HEK293 (cell line): Measurements from ENCODE around the gene STING1.
"Not testable (repeated sequence)": the region's sequence is repeated elsewhere in the genome, so short reads cannot be mapped to it uniquely, and the experiment has no call there.

ENCODE experiments used
- CTCF ChIA-PET: fragments of 350-600 bp; formaldehyde crosslinking; extraction: SDS; loops from one replicate; lab custom pipeline; 2021; ENCODE audit warnings: antibody characterized with exemption; lab: Yijun Ruan, JAX
- POLR2A ChIA-PET: fragments of 300-600 bp; formaldehyde crosslinking; extraction: SDS; loops from one replicate; lab custom pipeline; 2020; ENCODE audit warnings: antibody characterized with exemption, inconsistent platforms; lab: Yijun Ruan, JAX
- H3K27ac ChIP-seq: fragments of 200-500 bp; sonication (Bioruptor generic); 2 replicates; pipeline ENCODE4 v1.5.1; 2014; ENCODE audit warnings: low read depth, low read length, control low read depth, inconsistent platforms; ENCODE audit errors: extremely low read depth
- H3K36me3 ChIP-seq, 2 experiments: fragments of 200-500 bp in 1 of 2; sonication (Bioruptor generic) in 1 of 2; 1 replicate in 1 of 2; 2 replicates in 1 of 2; pipeline ENCODE4 v1.5.1; 2014 to 2017; ENCODE audit warnings: inconsistent platforms in 2 of 2, low read length in 2 of 2; ENCODE audit not compliant: control insufficient read depth in 2 of 2, insufficient read depth in 1 of 2
- H3K4me1 ChIP-seq: fragments of 200-500 bp; sonication (Bioruptor generic); 2 replicates; pipeline ENCODE4 v1.5.1; 2014; ENCODE audit warnings: mild to moderate bottlenecking, low read length, inconsistent platforms; ENCODE audit not compliant: control insufficient read depth, insufficient read depth
- H3K4me3 ChIP-seq: 2 replicates; pipeline ENCODE4 v1.5.1; 2011; ENCODE audit warnings: low read depth, mild to moderate bottlenecking, control low read depth, low read length, moderate library complexity
- H3K9me3 ChIP-seq: fragments of 200-500 bp; sonication (Bioruptor generic); 2 replicates; pipeline ENCODE4 v1.5.1; 2014; ENCODE audit warnings: low read depth, low read length, inconsistent platforms; ENCODE audit not compliant: control insufficient read depth, insufficient read depth
- KLF1 ChIP-seq: fragments of 450-650 bp; formaldehyde crosslinking; IDR thresholded peaks from 2 replicates; pipeline ENCODE4 v1.5.1; 2016; ENCODE audit warnings: missing biosample characterization, missing genetic modification characterization
- KLF10 ChIP-seq: fragments of 450-650 bp; IDR thresholded peaks from 2 replicates; pipeline ENCODE4 v1.5.1; 2018; ENCODE audit warnings: missing biosample characterization, mild to moderate bottlenecking, missing genetic modification characterization
- KLF7 ChIP-seq: fragments of 450-650 bp; formaldehyde crosslinking; IDR thresholded peaks from 2 replicates; pipeline ENCODE4 v1.5.1; 2016; ENCODE audit warnings: missing biosample characterization, missing genetic modification characterization, borderline replicate concordance
- KLF9 ChIP-seq: fragments of 450-650 bp; formaldehyde crosslinking; IDR thresholded peaks from 2 replicates; pipeline ENCODE4 v1.5.1; 2016; ENCODE audit warnings: missing biosample characterization, missing genetic modification characterization, low read depth
- SCRT2 ChIP-seq: fragments of 450-650 bp; formaldehyde crosslinking; IDR thresholded peaks from 2 replicates; pipeline ENCODE4 v1.5.1; 2016; ENCODE audit warnings: missing biosample characterization, missing genetic modification characterization
- SP2 ChIP-seq: fragments of 450-650 bp; formaldehyde crosslinking; IDR thresholded peaks from 2 replicates; pipeline ENCODE4 v1.5.1; 2016; ENCODE audit warnings: missing biosample characterization, missing genetic modification characterization
- SP7 ChIP-seq: fragments of 450-650 bp; formaldehyde crosslinking; IDR thresholded peaks from 2 replicates; pipeline ENCODE4 v1.5.1; 2016; ENCODE audit warnings: missing biosample characterization, missing genetic modification characterization
- ZNF76 ChIP-seq: fragments of 450-650 bp; formaldehyde crosslinking; IDR thresholded peaks from 2 replicates; pipeline ENCODE4; 2016; ENCODE audit warnings: low read depth, missing biosample characterization, missing genetic modification characterization, borderline replicate concordance
- TF ChIP-seq, protein P1 (sequence below): fragments of 450-650 bp; formaldehyde crosslinking; IDR thresholded peaks from 2 replicates; pipeline ENCODE4 v1.5.1; 2016; ENCODE audit warnings: missing biosample characterization, missing genetic modification characterization
- TF ChIP-seq, protein P2 (sequence below): fragments of 450-650 bp; formaldehyde crosslinking; IDR thresholded peaks from 2 replicates; pipeline ENCODE4 v1.5.1; 2016; ENCODE audit warnings: missing biosample characterization, missing genetic modification characterization
- TF ChIP-seq, protein P3 (sequence below): fragments of 450-650 bp; formaldehyde crosslinking; IDR thresholded peaks from 2 replicates; pipeline ENCODE4 v1.5.1; 2016; ENCODE audit warnings: missing biosample characterization, missing genetic modification characterization

Gene STING1

DNA sequence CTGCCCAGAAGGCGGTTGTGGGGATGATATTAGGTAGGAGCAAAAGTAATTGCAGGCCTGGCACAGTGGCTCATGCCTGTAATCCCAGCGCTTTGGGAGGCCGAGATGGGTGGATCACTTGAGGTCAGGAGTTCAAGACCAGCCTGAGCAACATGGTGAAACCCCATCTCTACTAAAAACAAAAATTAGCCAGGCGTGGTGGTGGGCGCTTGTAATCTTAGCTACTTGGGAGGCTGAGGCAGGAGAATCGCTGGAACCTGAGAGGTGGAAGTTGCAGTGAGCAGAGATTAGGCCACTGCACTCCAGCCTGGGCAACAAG lies 291 bp upstream of the STING1 start:
- H3K9me3 ChIP-seq, H3K4me3 ChIP-seq: not testable (repeated sequence)
- CTCF ChIA-PET = interaction anchor here (1.7 to 4.1 kb wide), 3 partner anchors 32 to 60 kb away, joined by 8 to 24 read pairs (median 18); no protein-coding TSS in a partner anchor
- POLR2A ChIA-PET = interaction anchor here (1.0 to 1.9 kb wide), 10 partner anchors 9 to 209 kb away, joined by 3 to 21 read pairs (median 4); partner anchors contain the start of genes DNAJC18 and MATR3
- Histone ChIP-seq H3K27ac (peak overlapping the region; percentile 93), H3K36me3 (peaks cover 15 to 26% of the 10 kb centered on the region in 2 experiments; a peak in 2 of 3 replicates), H3K4me1 (peaks cover 15% of the 10 kb centered on the region)
- TF ChIP-seq SP7 (tag by site-specific recombination) (peak; percentile 84), KLF1 (tag by site-specific recombination) (peak; percentile 45)
- TF ChIP-seq, protein P1, sequence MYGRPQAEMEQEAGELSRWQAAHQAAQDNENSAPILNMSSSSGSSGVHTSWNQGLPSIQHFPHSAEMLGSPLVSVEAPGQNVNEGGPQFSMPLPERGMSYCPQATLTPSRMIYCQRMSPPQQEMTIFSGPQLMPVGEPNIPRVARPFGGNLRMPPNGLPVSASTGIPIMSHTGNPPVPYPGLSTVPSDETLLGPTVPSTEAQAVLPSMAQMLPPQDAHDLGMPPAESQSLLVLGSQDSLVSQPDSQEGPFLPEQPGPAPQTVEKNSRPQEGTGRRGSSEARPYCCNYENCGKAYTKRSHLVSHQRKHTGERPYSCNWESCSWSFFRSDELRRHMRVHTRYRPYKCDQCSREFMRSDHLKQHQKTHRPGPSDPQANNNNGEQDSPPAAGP (tag by site-specific recombination) = peak; percentile 62
- TF ChIP-seq, protein P2, sequence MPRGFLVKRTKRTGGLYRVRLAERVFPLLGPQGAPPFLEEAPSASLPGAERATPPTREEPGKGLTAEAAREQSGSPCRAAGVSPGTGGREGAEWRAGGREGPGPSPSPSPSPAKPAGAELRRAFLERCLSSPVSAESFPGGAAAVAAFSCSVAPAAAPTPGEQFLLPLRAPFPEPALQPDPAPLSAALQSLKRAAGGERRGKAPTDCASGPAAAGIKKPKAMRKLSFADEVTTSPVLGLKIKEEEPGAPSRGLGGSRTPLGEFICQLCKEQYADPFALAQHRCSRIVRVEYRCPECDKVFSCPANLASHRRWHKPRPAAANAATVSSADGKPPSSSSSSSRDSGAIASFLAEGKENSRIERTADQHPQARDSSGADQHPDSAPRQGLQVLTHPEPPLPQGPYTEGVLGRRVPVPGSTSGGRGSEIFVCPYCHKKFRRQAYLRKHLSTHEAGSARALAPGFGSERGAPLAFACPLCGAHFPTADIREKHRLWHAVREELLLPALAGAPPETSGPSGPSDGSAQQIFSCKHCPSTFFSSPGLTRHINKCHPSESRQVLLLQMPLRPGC (tag by site-specific recombination) = 0 out of 2 replicates have a peak, but pooled peaks have one; percentile 15

DNA sequence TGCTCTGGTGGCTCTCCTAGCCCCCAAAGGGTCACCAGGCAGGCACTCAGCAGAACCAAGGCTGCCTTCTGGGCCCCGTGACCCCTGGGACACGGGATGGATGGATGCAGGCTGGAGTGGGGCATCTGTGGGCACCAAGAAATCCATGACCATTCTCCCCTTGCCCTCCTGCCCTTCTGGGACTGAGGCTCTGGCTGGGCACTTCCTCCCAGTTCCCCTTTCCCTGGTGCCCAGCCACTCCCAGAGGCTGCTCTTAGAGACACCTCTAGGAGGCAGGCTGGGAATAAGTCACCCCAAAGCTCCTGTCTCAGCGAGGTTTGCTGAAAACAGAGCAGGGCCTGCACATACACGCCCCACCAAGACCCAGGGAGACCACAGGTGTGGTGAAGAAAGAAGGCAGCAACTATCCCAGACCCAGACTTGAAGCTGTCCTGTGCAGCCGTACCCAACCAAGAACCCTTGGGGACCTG lies 943 bp downstream of the STING1 start:
- 0 out of 2 replicates have a peak, but pooled peaks have one; percentile 5 for TF ChIP-seq KLF9
- TF ChIP-seq ZNF76 = peak; percentile 27; the same call in 1 of the 2 replicates
- peak; percentile 56; the same call in 1 of the 2 replicates for TF ChIP-seq SCRT2 (tag by site-specific recombination)
- no peak for TF ChIP-seq KLF10
- Histone ChIP-seq H3K4me1 (peaks cover 15% of the 10 kb centered on the region), H3K36me3 (peaks cover 15 to 37% of the 10 kb centered on the region in 2 experiments; a peak in 2 of 3 replicates), H3K4me3 (peak overlapping the region; percentile 14; the same call in 1 of the 2 replicates), H3K9me3 (no peaks in the 10 kb centered on the region), H3K27ac (peak overlapping the region; percentile 93)
- CTCF ChIA-PET = interaction anchor here (0.5 to 4.1 kb wide), 5 partner anchors 14 to 1031 kb away, joined by 3 to 24 read pairs (median 8); no protein-coding TSS in a partner anchor
- POLR2A ChIA-PET = interaction anchor here (0.8 to 1.9 kb wide), 11 partner anchors 8 to 208 kb away, joined by 3 to 21 read pairs (median 4); partner anchors contain the start of gene DNAJC18

DNA sequence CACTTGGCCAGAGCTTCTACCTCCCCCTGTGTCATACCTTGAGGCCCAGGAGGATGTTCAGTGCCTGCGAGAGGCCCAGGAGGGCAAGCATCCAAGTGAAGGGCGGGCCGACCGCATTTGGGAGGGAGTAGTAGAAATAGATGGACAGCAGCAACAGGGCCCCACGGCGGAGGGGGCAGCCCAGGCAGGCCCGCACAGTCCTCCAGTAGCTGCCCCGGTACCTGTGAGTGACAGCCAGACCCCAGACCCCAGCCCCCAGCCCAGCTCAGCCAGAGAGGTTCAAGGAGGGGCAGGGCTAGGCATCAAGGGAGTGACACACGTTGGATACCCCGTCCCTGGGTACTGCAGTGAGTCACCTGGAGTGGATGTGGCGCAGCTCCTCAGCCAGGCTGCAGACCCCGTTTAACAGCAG lies 1.4 kb downstream of the STING1 start:
- no peaks in the 10 kb centered on the region for H3K9me3 ChIP-seq
- CTCF ChIA-PET = interaction anchor here (0.5 to 4.1 kb wide), 4 partner anchors 33 to 1031 kb away, joined by 3 to 24 read pairs (median 13); no protein-coding TSS in a partner anchor
- POLR2A ChIA-PET = interaction anchor here (1.5 to 1.9 kb wide), 2 partner anchors 42 to 207 kb away, joined by 4 to 21 read pairs; partner anchors contain the start of gene DNAJC18
- peaks cover 15 to 39% of the 10 kb centered on the region in 2 experiments; a peak in 2 of 3 replicates for H3K36me3 ChIP-seq
- H3K4me3 ChIP-seq = no peak overlapping the region
- peak overlapping the region; percentile 93 for H3K27ac ChIP-seq
- no peak for TF ChIP-seq KLF7 (tag by site-specific recombination)
- peak; percentile 19; the same call in 1 of the 2 replicates for TF ChIP-seq SP2 (tag by site-specific recombination)
- peaks cover 15% of the 10 kb centered on the region for H3K4me1 ChIP-seq

DNA sequence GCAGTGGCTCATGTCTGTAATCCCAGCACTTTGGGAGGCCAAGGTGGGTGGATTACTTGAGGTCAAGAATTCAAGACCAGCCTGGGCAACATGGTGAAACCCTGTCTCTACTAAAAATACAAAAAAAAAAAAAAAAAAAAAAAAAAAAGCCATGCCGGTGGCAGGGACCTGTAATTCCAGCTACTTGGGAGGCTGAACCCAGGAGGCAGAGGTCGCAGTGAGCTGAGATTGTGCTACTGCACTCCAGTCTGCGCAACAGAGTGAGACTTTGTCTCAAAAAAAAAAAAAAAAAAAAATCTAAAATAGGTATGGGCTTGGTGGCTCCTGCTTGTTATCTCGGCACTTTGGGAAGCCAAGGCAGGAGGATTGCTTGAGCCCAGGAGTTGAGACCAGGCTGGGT lies 2.8 kb downstream of the STING1 start:
- TF ChIP-seq, protein P3, sequence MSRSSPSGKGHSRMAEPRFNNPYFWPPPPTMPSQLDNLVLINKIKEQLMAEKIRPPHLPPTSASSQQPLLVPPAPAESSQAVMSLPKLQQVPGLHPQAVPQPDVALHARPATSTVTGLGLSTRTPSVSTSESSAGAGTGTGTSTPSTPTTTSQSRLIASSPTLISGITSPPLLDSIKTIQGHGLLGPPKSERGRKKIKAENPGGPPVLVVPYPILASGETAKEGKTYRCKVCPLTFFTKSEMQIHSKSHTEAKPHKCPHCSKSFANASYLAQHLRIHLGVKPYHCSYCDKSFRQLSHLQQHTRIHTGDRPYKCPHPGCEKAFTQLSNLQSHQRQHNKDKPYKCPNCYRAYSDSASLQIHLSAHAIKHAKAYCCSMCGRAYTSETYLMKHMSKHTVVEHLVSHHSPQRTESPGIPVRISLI (tag by site-specific recombination) = peak; percentile 95
- TF ChIP-seq, all 188 proteins: peak for 1; not testable (repeated sequence) for 187
- H3K4me3 ChIP-seq, H3K27ac ChIP-seq, H3K9me3 ChIP-seq: not testable (repeated sequence)
- H3K4me1 ChIP-seq = peaks cover 15% of the 10 kb centered on the region
- POLR2A ChIA-PET = interaction anchor here (1.5 kb wide), 1 partner anchor 39 kb away, joined by 3 read pairs; no protein-coding TSS in a partner anchor
- peaks cover 15 to 52% of the 10 kb centered on the region in 2 experiments; a peak in 2 of 3 replicates for H3K36me3 ChIP-seq
- CTCF ChIA-PET = interaction anchor here (0.6 kb wide), 1 partner anchor 47 kb away, joined by 3 read pairs; no protein-coding TSS in a partner anchor
